NCI-H2107 treated with DMSO at 0.1 percent for 48 hours (cell line): ENCODE data around the gene PKD2L1.
A peak's percentile ranks its signal among the peaks of the same experiment; 100 is the strongest.
"Not testable (repeated sequence)": the region's sequence is repeated elsewhere in the genome, so short reads cannot be mapped to it uniquely, and the experiment has no call there.

Experiments
- DNase-seq: peaks from one replicate; lab custom pipeline; 2025; ENCODE audit not compliant: unreplicated experiment; lab: John Stamatoyannopoulos, UW

PKD2L1 gene

DNA sequence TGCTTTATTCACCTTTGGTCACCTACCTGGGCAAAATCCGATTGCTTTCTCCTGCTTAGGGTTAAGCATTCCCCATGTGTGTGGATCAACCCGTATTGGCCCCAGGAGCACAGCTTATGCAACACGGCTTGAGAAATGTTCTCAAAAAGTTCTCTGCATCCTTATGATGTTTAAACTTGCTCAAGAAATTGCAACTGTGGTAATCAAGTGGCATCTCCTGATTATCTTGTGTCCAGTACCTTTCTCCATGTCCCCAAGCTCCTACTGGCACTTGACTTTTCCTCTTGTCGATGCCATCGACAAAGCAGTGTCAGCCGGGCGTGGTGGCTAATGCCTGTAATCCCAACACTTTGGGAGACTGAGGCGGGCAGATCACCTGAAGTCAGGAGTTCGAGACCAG, 4.7 kb upstream of the PKD2L1 start:
- DNase-seq = no peak

DNA sequence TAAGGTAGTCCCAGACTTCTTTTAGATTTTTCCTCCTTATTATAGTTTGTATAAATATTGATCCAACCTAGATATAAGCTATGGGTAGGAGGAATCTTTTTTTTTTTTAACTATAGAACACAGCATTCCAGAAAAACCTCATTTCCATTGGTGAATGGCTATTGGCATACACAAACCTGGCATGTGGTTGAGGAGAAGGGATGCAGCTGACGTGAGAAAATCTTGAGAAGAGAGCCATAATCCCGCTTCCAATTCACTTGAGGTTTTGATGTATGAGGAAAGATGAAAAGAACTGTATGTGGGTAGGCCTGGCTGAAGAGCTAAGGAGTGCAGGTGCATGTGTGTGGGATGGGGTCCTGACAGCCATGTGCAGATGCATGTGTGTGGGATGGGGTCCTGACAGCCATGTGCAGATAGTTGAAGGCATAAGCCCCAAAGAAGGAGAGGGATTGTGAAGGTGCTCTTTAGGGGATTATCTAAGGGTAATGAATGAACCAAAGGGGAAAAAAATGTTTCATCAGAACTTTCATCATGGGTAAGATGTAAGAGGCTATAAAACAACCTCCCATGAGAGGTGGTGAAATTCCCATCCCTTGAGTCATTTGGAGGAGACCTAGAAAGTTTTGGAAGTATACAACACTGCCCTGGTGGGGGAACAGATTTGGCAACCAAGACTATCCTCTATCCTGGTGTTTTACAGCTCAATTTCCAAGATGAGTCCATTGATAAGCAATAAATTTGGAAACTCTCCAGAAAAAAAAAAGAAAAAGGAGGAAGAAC, 3.8 kb upstream of the PKD2L1 start:
- DNase-seq = no peak

DNA sequence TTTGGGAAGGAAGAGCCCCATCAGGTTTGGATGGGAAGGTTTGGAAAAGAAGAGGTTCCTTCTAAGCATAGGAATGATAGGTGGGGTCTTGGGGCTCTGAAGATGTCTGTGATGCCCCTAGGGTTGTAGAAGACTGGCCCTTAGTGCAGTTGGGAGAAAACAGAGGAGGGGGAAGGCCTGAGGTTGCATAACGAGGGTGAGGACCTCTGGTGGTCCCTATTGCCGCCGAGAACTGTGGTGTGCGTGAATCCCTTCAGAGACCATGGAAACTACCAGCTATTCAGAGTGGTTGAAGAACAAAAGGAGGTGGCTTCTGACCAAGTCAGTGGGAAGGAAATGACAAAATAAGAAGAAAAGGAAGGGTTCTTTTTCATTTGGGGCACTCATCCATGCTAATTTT, 3.1 kb upstream of the PKD2L1 start:
- no peak for DNase-seq

DNA sequence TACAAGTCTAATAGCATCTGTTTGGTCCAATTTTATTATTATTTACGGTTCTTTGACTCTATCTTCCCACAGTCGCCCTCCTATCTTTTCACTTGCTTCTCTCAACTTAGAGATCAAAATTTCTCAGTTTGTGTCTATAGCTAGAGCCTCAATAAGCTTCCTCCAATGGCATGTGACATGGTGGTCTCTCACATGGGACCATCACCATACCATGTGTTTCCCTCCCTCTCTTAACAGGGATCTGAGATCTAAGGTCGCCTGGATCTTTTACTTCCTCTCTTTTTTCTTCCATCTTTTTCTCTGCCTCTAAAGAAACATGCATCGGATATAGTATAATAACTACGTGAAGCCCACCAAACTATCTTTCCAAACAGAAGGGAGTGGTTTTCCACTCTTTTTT, 1.8 kb downstream of the PKD2L1 start:
- DNase-seq = no peak

DNA sequence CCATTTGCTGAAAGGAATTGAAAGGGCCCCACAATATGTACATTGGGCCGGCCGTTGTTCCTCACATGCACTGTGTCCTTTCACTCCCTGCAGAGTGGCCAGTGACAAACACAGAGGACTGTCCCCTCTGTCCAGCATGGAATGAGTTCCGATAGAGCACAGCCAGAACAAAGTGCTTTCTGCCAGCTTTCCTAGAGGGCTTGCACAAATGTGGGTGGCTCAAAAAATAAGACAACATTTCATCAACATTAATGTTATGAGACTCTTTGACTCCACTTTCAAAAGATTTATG, 2.4 kb downstream of the PKD2L1 start:
- DNase-seq = no peak

DNA sequence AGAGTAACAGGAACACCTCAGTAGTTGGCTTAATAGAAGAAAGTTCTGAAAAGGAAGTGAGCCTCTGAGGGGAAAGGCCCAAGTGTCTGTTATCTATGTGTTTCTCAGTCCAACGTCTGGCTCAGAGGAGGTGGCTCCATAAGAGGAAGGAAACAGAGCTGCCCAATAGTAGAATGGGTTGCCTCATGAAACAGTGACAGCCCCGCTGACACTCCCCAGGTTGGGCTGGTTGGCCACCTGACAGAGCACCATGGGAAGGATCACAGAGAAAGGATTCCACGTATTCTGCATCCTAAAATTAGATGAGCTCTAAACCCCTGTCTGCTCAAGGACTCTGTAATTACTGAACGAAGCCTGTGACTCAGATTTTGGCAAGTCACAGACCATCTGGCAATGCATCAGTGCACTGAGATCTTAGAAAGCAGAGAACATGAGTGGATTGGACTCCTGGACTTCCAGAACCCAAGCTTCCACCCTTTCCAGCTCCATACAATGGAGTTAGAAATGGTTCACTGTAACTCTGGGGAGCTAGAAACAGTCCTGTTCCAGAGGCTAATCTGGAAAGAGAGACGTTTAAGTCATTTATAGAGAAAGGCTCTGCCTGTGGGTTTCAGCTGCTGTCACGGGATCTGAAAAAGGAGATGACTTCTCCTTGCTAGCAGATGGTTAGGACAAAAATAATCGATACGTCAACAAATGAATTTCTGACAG, 2.9 kb downstream of the PKD2L1 start:
- DNase-seq = peak; percentile 29

DNA sequence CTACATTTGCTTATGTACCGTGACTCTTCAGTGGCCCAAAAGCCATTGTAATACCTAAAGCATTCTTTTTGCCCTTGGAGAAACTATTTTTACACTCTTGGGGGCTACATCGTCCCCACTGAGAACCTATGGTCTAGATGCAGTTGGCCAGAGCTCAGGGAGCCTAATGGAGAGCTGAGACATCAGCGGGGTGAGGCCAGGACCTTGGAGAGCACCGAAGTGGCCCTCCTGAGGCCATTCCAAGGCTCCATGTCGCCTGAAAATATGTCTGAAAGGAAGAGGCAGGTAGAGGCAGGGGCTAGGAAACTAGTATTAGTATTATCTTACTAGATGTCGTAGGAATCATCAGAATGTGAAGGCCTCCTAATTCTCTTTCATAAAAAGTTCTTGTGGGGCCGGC, 4.9 kb downstream of the PKD2L1 start:
- no peak for DNase-seq

DNA sequence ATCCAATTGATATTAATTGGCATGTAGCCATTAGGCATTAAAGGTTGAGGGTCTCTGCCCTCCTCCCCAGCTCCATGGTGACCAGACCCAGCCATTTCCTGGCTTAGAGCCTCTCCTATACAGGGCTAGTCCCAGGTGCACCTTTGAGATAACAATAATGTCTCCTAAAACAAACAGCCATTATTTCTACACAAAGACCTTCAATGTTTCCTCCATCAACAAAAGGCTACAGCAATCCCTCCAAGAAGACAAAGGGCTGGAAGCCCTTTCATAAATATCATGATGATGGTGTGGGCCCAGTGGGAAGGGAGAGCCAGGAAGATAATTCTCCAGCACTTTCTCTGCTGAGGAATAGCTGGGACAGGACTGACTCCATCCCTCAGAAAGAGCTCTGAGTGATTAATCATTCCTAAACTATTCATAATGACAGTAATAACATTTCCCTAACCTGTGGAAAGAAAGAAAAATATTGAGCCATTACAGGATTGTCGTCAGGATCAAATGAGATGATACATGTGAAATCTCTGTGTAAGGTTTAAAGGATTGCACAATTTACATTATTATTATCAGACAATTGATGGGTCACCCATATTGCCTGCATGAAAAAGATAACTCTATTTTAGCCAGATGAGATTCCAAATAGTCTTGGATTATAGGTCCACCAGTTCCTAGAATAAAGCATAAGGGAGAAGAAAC, 10.2 kb downstream of the PKD2L1 start:
- no peak for DNase-seq

DNA sequence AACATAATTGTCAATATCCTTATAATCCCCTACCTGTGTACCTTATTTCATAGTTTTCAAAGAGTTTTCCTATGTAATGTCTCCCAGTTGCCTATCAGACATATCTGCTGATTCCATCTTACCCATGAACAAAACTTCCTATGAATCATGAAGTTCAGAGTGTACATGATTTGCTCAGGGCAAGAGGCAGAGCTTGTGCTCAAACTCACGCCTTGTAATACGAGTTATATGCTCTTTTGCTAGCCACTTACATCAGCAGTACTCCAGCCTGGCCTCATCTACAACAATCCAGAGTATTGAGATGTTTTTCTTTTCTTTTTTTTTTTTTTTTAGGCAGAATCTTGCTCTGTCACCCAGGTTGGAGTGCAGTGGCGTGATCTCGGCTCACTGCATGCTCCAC, 11.8 kb downstream of the PKD2L1 start:
- DNase-seq = no peak

DNA sequence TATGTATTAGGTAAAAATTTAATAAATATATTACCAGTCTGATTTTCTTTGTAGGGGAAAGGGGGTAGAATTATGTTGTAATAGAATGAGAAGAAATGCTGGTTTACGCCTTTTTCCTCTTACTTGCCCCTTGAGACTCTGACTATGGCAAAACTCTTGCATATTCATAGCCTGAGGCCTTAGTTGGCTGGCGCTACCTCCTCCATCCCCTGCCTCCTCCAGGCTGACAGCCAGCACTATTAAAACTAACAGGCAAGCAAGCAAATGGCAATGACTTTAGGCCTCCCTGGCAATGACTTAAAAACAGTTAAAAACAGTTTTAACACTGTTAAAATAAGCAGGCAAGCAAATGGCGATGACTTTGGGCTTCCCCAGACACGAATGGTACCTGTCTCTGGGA, 14.4 kb downstream of the PKD2L1 start:
- DNase-seq = no peak

DNA sequence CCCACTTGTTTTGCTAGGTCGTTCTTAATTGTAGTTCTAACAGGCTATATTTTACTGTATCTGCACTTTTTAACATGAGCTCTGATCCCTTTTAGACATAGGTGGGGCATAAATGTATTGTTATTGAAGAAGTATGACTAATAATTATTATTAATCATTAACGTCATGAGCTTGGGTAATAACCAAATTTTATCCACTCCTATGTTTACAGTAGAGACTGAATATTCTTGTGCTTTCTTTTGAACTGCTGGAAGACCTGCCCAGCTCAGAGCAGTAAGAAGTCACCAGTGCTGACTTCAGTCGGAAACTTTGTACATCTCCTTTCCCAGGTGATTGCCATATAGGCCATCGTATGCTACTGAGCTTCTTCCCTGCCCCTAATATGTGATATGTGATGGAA, 18.7 kb downstream of the PKD2L1 start:
- DNase-seq = no peak

DNA sequence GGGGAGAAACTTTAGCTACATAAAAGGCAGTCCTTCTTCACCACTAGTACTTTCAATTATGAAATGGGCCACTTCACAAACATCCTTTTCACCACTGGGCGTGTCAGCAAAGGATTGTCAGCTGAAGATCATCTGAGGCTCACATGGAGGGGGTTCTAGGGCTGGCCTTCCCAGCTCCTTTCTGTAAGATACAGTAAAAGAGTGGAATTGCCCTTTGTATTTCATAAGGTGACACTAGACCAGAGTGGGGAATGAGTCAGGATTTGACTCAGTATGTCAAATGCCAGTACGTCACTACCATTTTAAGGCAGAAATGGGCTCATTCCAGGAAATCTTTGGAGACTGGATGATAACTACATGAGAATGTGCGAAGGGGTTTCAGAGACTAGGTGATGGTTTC, 22.3 kb downstream of the PKD2L1 start:
- DNase-seq = no peak

DNA sequence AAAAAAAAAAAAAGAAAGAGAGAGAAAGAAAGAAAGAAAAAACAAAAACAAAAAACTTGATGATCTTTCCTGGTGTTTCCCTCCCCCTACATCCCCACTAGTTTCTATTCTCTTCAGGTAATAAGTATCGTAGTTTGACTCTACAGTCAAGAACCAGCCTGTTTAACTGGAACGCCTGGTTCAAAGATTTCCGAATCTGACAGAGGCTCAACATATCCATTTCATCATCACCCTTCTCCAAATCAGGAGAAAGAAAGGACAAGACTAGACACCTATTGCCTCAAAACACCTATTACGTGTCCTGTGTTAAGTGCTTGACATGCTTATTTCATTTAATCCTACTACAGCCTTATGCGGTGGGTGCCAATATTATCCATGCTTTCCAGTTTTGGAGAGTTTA, 23.2 kb downstream of the PKD2L1 start:
- no peak for DNase-seq

DNA sequence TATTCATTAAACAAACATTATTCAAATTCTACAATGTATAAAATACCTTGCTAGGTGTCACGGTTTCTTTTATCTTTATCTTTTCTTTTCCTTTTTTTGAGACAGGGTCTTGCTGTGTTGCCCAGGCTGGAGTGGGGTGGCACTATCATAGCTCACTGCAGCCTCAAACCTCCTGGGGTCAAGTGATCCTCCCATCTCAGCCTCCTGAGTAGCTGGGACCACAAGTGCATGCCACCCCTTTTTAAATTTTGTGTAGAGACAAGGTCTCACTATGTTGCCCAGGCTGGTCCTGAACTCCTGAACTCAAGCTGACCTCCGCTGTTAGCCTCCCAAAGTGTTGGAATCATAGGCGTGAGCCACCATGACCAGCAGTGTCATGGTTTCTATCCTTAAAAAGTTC, 25.6 kb downstream of the PKD2L1 start:
- no peak for DNase-seq

DNA sequence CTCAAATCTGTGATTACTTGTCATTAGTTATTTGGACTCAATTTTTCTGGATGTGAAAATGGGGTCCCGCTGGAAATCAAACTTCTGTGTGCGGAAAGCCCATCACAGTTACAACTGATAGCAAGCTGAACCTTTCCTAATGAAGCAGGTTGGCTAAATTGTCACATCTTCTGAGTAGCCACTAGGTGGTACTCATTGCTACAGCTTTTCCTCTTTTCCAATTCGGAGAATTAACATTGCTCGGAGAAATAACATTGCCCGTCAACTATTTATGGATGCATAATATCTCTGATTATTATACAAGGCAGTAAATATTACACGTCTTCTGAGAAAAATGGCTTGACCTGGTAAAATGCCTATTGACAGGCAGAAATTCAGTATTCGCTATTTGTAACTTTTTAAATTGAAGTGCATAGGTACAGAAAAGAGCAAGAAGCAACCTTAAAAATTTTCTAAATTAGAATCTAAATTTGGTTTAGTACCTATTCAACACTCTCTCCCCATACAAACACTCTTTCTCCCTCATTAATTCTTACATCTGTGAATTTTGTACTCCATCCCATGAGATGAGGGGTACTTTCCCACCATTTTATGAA, 26.2 kb downstream of the PKD2L1 start:
- peak; percentile 20 for DNase-seq

DNA sequence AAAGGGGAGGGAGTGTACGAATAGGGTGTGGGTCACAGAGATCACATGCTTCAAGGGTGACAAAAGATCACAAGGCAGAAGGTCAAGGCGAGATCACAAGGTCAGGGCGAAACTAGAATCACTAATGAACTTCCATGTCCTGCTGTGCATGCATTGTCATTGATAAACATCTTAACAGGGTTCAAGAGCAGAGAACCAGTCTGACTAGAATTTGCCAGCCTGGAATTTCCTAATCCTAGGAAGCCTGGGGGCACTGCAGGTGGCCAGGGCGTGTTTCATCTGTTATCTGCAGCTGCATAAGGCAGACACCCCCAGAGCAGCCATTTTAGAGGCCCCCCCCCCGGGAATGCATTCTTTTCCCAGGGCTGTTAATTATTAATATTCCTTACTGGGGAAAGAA, 28.9 kb downstream of the PKD2L1 start:
- not testable (repeated sequence) for DNase-seq

DNA sequence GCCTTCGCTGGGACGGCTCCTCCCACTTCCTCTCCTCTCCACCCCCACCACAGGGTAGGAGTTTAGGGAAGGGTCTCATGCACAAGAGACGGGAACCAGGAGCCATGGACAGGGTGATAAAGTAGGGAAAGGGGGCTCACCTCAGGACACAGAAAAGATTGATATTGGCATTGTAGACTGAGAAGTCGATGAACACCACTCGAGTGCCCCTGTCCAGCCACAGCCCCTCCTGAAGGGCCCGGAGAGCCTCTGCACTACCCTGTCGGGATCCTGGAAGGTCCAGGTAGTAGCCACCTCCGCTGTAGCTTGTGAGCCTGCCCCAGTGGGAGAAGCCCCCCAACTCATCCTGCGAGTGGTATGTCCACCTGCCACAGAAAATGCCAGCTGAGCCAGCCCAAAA, 32.8 kb downstream of the PKD2L1 start:
- no peak for DNase-seq

DNA sequence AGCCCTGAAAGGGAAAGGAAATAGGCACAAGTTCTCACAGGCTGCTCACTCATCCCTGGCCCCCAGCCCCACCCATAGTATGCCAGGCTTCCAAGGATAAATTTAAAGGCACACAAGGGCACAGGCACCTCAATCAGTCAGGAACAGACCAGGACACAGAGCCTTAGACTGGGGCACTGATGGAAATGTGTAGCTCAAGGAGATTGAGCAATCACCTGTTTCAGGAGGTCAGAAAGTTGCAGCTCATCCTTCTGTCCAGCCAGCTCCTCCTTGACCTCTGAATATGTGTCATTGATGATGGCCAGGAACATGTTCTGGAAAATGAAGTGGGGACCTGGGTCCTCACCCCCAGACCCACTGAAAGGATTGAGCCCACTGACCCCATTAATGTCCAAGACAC, 37.0 kb downstream of the PKD2L1 start:
- no peak for DNase-seq

DNA sequence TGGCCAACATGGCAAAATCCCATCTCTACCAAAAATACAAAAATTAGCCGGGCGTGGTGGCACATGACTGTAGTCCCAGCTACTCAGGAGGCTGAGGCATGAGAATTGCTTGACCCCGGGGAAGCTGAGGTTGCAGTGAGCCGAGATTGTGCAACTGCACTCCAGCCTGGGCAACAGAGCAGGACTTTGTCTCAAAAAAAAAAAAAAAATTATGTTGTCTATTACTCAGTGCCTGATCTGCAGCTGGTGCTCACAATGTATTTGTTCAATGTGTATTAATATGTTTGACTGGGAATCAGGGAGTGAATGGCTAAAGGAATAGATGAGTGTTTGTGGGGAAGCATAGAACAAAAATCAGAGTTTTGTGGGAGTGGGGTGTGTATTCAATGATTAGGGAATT, 37.7 kb downstream of the PKD2L1 start:
- DNase-seq = not testable (repeated sequence)

DNA sequence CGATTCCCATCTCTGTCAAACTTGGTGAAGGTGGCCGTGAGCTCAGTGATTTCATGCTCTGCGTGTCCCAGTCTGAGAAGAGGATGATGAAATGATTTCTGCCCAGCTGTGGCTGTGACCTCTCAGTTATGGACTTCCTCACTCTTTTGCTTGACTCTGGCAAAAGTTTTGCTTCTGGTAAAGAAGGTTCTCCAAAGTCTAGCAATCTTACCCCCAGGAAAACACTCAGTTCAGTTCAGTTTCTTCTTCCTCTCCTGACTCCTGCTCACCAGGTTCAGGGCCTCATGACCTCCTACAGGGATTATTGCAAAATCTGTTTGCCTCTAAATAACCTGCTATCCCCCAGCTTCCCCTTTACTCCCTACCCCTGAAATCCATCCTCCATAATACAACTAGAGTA, 38.7 kb downstream of the PKD2L1 start:
- no peak for DNase-seq

DNA sequence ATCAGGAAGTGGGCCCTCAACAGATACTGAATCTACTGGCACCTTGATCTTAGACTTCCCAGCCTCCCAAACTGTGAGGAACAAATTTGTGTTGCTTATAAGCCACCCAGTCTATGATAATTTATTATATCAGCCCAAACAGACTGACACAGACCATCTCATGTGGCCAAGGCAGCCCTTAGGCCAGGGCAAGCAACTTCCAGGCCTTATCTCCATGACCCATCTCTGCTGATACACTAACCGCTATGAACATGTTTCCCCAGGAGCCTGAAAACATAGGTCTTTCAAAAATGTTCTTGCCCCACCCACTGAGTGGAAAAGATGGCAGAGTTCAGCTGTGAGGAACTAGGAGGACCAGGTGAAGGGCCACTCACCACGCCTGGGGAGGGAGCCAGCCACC, 40.4 kb downstream of the PKD2L1 start:
- no peak for DNase-seq

DNA sequence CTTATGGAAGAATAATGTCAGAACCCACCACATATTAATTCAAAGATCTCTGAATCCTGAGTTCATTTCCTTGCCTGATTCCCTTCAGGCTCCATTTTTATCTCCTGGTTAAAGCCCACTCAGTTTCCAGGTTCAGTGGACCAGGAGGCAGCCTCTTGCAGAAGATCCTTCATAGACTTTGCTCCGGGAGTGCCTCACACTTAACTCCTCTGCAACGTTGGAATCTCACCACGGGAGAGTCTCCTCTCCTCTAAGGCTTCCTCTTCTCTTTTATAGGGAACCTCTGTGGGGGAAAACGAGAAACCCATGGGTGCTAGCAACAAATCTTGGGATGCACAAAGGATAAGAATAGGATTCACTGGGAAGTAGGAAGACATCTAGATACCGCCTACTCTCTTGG, 41.8 kb downstream of the PKD2L1 start:
- DNase-seq = no peak
